Naive thymus-derived CD8-positive, alpha-beta T cell (primary cell): ENCODE data around the gene KCNQ1OT1. TPM values are rescaled to one million over a fixed set of nuclear protein-coding genes. Genes with fewer than 3 reads are reported as not detected.

Experiments used
- ATAC-seq, 2 donors: fragments of 150-1000 bp; cut with Tn5 transposase in 1 of 2; sonication (Bioruptor Pico), chemical (Tn5 transposase) in 1 of 2; 1 replicate in 1 of 2; 2 replicates in 1 of 2; pipeline ENCODE4 v1.10.0; 2021; ENCODE audit warnings: mild to moderate bottlenecking in 2 of 2, moderate library complexity in 2 of 2
- POLR2A ChIA-PET: fragments of 350-600 bp; sonication (Branson Sonifier 250); formaldehyde crosslinking; loops from one replicate; lab custom pipeline; 2021; ENCODE audit warnings: antibody characterized with exemption; lab: Charles Lee
- DNase-seq, 10 donors: peaks; one replicate each; pipeline versions ENCODE4 v3.0.0 to v3.0.0-alpha.2; 2020 to 2022
- H3K27ac Mint-ChIP-seq, 10 donors: one replicate each; pipeline ENCODE4 v1.8.0; 2020 to 2022; ENCODE audit warnings: mild to moderate bottlenecking in 10 of 10, mixed read lengths in 10 of 10, moderate library complexity in 4 of 10, inconsistent platforms in 1 of 10
- H3K27me3 Mint-ChIP-seq, 5 donors: one replicate each; pipeline ENCODE4 v1.8.0; 2021 to 2022; ENCODE audit warnings: mixed read lengths in 5 of 5
- H3K36me3 Mint-ChIP-seq, 3 donors: one replicate each; pipeline ENCODE4 v1.8.0; 2020 to 2022; ENCODE audit warnings: mixed read lengths in 3 of 3, mild to moderate bottlenecking in 2 of 3, inconsistent platforms in 1 of 3
- H3K4me1 Mint-ChIP-seq, 4 donors: one replicate each; pipeline ENCODE4 v1.8.0; 2021 to 2022; ENCODE audit warnings: mixed read lengths in 4 of 4
- H3K4me3 Mint-ChIP-seq, 10 donors: one replicate each; pipeline ENCODE4 v1.8.0; 2020 to 2022; ENCODE audit warnings: mild to moderate bottlenecking in 10 of 10, mixed read lengths in 10 of 10, moderate library complexity in 6 of 10, inconsistent platforms in 1 of 10
- H3K9me3 Mint-ChIP-seq, 9 donors: one replicate each; pipeline ENCODE4 v1.8.0; 2020 to 2022; ENCODE audit warnings: mixed read lengths in 9 of 9, mild to moderate bottlenecking in 3 of 9, inconsistent platforms in 1 of 9, moderate library complexity in 1 of 9
- polyA plus RNA-seq, 3 donors: library from polyadenylated mRNA; unstranded; fragments of 300-500 nt; fragmentation: Illumina TruSeq; gene quantifications; one replicate each; pipeline ENCODE4 v1.2.3, GENCODE V29; 2021
- total RNA-seq, 8 experiments: library from RNA in 2 of 8; stranded (reverse) in 2 of 8; gene quantifications; one replicate each; pipeline ENCODE4 v1.2.3 and lab custom pipeline; 2021 to 2026

Gene KCNQ1OT1
- total and polyA plus RNA-seq, 5 experiments from 2014 or later, result 0.03 to 0.22 (median 0.05) TPM

DNA sequence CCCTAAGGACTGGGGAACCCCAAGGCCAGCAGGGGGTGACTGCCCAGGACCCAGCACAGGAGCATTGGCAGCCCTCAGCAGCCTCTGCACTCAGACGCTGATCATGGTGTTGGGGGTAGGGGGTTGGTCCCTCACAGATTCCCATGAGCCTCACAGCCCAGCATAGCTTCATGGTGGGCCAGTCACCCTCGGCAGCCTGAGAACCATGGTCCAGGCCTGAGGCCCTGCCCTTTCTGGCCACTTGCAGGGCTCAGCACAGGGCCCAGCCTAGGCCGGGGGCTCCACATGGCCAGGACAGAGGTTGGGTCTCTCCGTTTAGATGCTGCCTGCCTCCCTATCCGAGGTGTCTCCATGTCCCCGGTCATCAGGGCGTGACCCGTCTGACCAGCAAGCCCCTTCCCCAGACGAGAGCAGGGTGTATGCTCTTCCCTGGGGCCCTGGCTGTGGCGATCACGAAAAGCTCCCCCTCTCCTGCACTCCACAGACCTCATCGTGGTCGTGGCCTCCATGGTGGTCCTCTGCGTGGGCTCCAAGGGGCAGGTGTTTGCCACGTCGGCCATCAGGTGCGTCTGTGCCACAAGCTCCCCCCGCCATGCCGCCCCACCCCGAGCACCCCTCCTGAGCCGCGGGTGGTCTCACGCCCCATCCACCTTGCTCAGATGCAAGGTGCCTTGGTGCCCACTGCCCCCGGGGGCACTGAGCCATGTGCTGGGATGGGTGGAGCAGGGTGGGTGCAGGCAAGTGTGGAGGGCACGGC lies 128.8 kb downstream of the KCNQ1OT1 start:
- Mint-ChIP-seq H3K27ac (no peak overlapping the region), H3K27me3 (no peaks in the 10 kb centered on the region), H3K4me1 (peaks cover 0 to 7% (median 2%) of the 10 kb centered on the region in 4 donors), H3K4me3 (no peak overlapping the region), H3K9me3 (no peaks in the 10 kb centered on the region), H3K36me3 (peaks cover 0 to 11% (median 1%) of the 10 kb centered on the region in 3 donors)
- no peak for ATAC-seq
- POLR2A ChIA-PET, result no interaction called here
- DNase-seq, result peak in 1 of 10 donors; percentile 47

DNA sequence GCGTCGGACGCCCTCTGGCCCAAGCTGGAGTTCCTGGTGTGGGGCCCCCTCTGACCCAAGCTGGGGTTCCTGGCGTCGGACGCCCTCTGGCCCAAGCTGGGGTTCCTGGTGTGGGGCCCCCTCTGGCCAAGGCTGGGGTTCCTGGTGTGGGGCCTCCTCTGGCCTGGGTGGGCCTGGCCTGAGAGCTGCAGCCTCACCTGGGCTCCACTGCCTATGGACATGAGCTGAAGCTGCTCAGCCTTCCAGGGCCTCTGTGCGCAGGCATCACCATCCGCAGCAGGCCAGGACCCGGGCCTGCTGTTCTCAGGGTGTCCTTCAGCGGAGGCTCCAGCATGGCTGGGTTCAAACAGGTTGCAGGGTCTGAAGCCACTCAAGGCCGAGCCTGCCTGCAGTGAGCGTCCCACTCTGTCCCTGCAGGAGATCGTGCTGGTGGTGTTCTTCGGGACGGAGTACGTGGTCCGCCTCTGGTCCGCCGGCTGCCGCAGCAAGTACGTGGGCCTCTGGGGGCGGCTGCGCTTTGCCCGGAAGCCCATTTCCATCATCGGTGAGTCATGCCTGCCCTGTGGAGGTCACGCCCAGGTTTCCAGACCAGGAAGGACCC lies 129.5 kb downstream of the KCNQ1OT1 start:
- Mint-ChIP-seq H3K4me1 (peaks cover 0 to 10% (median 2%) of the 10 kb centered on the region in 4 donors), H3K27me3 (no peaks in the 10 kb centered on the region), H3K27ac (no peak overlapping the region), H3K9me3 (no peaks in the 10 kb centered on the region), H3K4me3 (no peak overlapping the region), H3K36me3 (peaks cover 0 to 8% (median 1%) of the 10 kb centered on the region in 3 donors)
- DNase-seq, result peak in 1 of 10 donors; percentile 51
- POLR2A ChIA-PET, result no interaction called here
- ATAC-seq, result no peak

- Mint-ChIP-seq H3K36me3 (peaks cover 0 to 8% (median 1%) of the 10 kb centered on the region in 3 donors), H3K4me3 (no peak overlapping the region), H3K9me3 (no peaks in the 10 kb centered on the region), H3K27ac (no peak overlapping the region), H3K27me3 (no peaks in the 10 kb centered on the region), H3K4me1 (peaks cover 0 to 10% (median 3%) of the 10 kb centered on the region in 4 donors)
- ATAC-seq (no peak), DNase-seq (peak in 1 of 10 donors; percentile 53)
- POLR2A ChIA-PET, result no interaction called here
Observed at GRCh38 chr11:2569731-2570210, 130.0 kb downstream of the KCNQ1OT1 start.

- Mint-ChIP-seq H3K27me3 (no peaks in the 10 kb centered on the region), H3K4me3 (no peak overlapping the region), H3K4me1 (peaks cover 0 to 10% (median 3%) of the 10 kb centered on the region in 4 donors), H3K36me3 (peaks cover 0 to 10% (median 1%) of the 10 kb centered on the region in 3 donors), H3K27ac (no peak overlapping the region), H3K9me3 (no peaks in the 10 kb centered on the region)
- ATAC-seq (no peak), DNase-seq (peak in 1 of 10 donors; percentile 59)
- POLR2A ChIA-PET, result no interaction called here
Observed at GRCh38 chr11:2569321-2569721, 130.5 kb downstream of the KCNQ1OT1 start.

DNA sequence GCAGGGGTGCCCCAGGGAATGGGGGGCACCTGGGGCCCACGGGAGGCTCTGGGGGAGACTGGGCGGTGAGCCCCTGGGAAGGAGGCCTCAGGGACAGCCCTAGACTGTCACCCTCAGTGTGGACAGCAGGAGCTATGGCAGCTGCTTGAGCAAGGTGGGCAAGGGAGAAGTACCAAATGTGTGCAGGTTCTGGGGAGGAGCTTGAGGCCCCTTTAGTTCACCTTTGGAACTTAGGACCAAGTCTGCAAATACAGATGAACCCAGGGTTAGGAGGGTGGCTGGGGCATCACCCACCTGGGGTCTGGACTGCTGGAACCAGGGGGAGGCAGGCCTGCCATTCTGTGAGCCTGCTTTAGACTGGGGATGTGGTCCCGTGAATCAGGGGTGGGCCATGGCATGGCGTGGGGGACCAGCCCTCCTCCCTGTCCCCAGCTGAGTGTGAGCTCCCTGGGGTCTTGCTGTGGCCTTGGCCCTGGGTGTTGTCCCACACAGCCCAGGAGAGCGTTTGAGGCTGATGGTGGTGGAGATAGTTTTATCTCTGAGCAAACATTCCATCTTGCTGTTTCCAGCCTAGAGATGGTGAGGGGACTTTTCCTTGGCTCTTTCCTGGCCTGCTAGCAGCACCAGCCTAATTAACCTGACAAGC lies 132.6 kb downstream of the KCNQ1OT1 start:
- Mint-ChIP-seq H3K4me1 (peaks cover 0 to 12% (median 5%) of the 10 kb centered on the region in 4 donors), H3K27ac (peak overlapping the region in 5 of 10 donors; percentile 37 to 80 (median 43)), H3K9me3 (no peaks in the 10 kb centered on the region), H3K4me3 (no peak overlapping the region), H3K27me3 (no peaks in the 10 kb centered on the region), H3K36me3 (peaks cover 0 to 17% (median 0%) of the 10 kb centered on the region in 3 donors)
- ATAC-seq (no peak), DNase-seq (peak in 1 of 10 donors; percentile 35)
- POLR2A ChIA-PET, result no interaction called here

DNA sequence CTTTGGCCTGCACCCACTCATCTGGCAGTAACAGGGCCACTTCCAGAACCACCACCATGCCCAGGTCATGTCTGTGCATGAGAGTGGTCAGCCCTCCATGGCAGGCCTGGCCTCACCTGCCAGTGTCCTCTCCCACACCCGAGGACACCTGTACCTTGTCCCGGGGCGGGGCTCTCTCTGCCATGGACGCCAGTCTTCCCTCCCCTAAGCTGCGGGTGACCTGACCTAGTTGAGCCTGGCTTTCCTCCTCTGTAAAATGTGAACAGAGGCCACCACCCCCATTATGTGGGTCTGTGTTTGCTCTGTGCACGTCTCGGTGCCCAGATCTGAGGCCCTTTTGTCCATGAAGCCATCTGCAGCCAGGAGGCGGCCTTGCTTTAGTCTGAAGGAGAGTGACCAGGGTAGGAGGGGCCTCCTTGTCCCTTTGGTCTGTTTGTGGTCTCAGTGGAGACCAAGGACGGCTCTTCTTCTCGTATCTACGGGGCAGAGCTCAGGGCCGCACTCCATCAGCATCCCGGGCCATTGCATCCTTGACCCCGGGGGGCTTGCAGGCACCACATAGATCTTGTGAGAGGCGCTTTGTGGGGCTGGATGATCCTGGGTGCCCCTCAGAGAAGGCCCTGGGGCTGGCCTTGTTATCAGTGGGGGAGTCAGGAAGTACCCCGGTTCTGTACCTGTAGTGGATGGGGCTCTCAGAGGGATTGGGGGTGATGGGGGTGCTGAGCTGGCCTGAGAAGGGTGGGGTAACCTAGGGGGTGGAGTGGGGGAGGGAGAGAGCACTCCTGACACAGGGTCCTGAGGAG lies 133.4 kb downstream of the KCNQ1OT1 start:
- POLR2A ChIA-PET, result no interaction called here
- Mint-ChIP-seq H3K9me3 (no peaks in the 10 kb centered on the region), H3K4me3 (no peak overlapping the region), H3K36me3 (peaks cover 0 to 17% (median 0%) of the 10 kb centered on the region in 3 donors), H3K27me3 (no peaks in the 10 kb centered on the region), H3K27ac (peak overlapping the region in 3 of 10 donors; percentile 37 to 80 (median 39)), H3K4me1 (peaks cover 0 to 12% (median 5%) of the 10 kb centered on the region in 4 donors)
- ATAC-seq, result no peak
- DNase-seq, result peak in 1 of 10 donors; percentile 49

GRCh38 chr11:2565447-2566222 lies 134.2 kb downstream of the KCNQ1OT1 start:
- no peaks in the 10 kb centered on the region for H3K9me3 Mint-ChIP-seq
- H3K4me1 Mint-ChIP-seq, result peaks cover 0 to 15% (median 5%) of the 10 kb centered on the region in 4 donors
- H3K27me3 Mint-ChIP-seq, result no peaks in the 10 kb centered on the region
- POLR2A ChIA-PET, result no interaction called here
- peak overlapping the region in 2 of 10 donors; percentile 9 to 24 for H3K27ac Mint-ChIP-seq
- ATAC-seq (no peak), DNase-seq (peak in 1 of 10 donors; percentile 50)
- H3K36me3 Mint-ChIP-seq, result peaks cover 0 to 17% (median 0%) of the 10 kb centered on the region in 3 donors
- H3K4me3 Mint-ChIP-seq, result no peak overlapping the region

GRCh38 chr11:2564588-2565425 lies 135.0 kb downstream of the KCNQ1OT1 start:
- no peak for ATAC-seq
- peak overlapping the region in 4 of 10 donors; percentile 9 to 82 (median 38) for H3K27ac Mint-ChIP-seq
- peaks cover under 1 to 16% (median 7%) of the 10 kb centered on the region in 4 donors for H3K4me1 Mint-ChIP-seq
- no peaks in the 10 kb centered on the region for H3K27me3 Mint-ChIP-seq
- no peaks in the 10 kb centered on the region for H3K9me3 Mint-ChIP-seq
- H3K4me3 Mint-ChIP-seq, result no peak overlapping the region
- peaks cover 0 to 17% (median 0%) of the 10 kb centered on the region in 3 donors for H3K36me3 Mint-ChIP-seq
- POLR2A ChIA-PET, result no interaction called here
- peak in 1 of 10 donors; percentile 55 for DNase-seq

GRCh38 chr11:2564008-2564530 lies 135.7 kb downstream of the KCNQ1OT1 start:
- H3K27me3 Mint-ChIP-seq, result no peaks in the 10 kb centered on the region
- no peaks in the 10 kb centered on the region for H3K9me3 Mint-ChIP-seq
- DNase-seq (no peak), ATAC-seq (no peak)
- H3K4me1 Mint-ChIP-seq, result peaks cover 6 to 21% (median 8%) of the 10 kb centered on the region in 4 donors
- peaks cover 0 to 17% (median 0%) of the 10 kb centered on the region in 3 donors for H3K36me3 Mint-ChIP-seq
- POLR2A ChIA-PET, result no interaction called here
- peak overlapping the region in 1 of 10 donors; percentile 82 for H3K27ac Mint-ChIP-seq
- no peak overlapping the region for H3K4me3 Mint-ChIP-seq

GRCh38 chr11:2563213-2564007 lies 136.4 kb downstream of the KCNQ1OT1 start:
- Mint-ChIP-seq H3K27ac (peak overlapping the region in 1 of 10 donors; percentile 55), H3K4me3 (no peak overlapping the region), H3K4me1 (peaks cover 8 to 27% (median 9%) of the 10 kb centered on the region in 4 donors), H3K36me3 (peaks cover 0 to 17% (median 0%) of the 10 kb centered on the region in 3 donors), H3K9me3 (no peaks in the 10 kb centered on the region), H3K27me3 (no peaks in the 10 kb centered on the region)
- ATAC-seq (no peak), DNase-seq (no peak)
- POLR2A ChIA-PET, result no interaction called here
